ENCODE results near the gene MARCHF2.

The MARCHF2 gene

DNA sequence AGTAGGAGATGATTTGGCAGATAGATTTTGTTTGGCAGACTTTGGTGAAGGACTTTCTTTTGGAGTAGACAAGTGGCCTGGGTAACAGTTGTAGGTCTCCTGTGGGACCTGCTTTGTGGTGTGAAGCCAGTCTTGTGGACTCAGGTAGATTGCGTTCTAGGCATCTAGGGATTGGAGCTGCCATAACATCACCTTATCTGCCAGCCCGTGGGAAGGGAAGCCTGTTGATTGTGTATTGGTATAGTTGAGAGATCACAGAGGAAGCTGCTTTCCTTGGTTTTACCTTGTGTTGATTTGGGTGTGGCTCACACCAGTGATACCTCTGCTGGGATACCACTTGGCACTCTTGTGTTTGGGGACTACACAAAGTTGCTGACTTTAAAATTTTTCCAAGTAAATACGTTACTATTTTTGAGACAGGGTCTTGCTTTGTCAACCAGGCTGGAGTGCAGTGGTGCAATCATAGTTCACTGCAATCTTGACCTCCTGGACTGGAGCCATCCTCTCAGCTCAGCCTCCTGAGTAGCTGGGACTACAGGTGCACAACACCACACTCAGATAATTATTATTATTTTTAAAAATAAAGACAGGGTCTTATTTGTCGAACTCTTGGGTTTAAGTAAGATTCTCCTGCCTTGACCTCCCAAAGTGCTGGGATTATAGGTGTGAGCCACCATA is 39.5 kb downstream of the MARCHF2 start:
- no peak for DNase-seq

DNA sequence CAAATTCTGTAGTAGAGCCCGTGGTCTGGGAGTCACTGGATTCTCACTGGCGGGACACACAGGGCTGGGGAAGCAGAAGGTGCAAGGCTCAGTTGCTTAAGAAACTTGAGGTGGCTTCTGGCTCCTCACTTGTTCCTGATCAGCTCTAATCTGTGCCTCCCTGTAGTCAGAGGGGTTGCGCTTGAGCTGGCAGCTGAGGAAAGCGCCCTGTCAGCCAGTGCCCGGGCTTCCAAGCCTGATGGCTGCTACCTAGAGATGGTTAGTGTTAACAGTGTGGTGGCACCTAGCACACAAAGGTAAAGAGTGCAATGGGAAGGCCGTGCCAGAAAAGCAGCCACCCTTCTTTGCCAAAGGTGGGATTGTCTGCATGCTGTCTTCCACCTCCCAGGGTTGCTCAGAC is 40.5 kb downstream of the MARCHF2 start:
- DNase-seq, result no peak

DNA sequence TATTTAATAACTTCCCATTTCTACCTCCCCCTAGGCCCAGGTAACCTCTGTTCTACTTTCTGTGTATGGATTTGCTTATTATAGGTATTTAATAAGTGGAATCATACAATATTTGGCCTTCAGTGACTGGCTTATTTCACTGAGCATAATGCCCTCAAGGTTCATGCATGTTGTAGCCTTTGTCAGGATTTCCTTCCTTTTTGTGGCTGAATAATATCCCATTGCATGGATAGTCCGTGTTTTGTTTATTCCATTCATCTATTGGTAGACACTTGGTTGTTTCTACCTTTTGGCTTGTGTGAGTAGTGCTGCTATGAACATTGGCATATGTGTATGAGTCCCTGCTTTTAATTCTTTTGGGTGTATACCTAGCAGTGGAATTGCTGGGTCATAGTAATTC is 41.1 kb downstream of the MARCHF2 start:
- DNase-seq, result no peak

DNA sequence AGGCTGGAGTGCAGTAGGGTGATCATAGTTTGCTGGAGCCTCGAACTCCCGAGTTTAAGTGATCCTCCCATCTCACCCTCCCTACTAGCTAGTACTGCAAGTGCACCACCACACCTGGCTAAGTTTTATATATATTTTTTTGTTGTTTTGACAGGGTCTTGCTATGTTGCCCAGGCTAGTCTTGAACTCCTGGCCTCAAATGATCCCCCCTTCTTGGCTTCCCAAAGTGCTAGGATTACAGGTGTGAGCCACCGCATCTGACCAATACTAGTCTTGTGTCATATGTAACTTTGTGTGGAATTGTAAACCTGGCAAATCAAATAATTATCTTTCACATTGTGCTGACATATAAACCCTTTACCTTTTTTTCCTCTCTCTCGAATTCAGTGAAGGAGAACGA is 41.9 kb downstream of the MARCHF2 start:
- no peak for DNase-seq

DNA sequence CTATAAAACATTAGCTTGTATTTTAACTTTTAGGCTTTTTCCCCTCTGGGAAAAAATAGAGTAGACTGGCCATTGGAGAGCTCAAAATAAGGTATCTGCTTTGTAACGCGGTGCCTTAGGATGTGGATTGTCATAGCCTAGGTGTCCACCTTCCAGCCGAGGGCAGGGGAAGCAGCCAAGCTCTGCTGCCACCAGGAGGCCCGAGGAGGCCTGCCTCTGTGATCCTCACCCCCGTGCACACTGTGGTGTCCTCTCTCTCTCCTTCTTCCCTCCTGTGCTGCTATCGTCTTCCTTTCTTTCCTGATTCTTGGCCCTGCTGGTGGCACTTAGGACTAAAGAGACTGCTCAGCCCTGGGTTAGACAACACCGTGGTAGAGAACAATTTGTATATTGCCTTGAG is 43.0 kb downstream of the MARCHF2 start:
- DNase-seq, result no peak

DNA sequence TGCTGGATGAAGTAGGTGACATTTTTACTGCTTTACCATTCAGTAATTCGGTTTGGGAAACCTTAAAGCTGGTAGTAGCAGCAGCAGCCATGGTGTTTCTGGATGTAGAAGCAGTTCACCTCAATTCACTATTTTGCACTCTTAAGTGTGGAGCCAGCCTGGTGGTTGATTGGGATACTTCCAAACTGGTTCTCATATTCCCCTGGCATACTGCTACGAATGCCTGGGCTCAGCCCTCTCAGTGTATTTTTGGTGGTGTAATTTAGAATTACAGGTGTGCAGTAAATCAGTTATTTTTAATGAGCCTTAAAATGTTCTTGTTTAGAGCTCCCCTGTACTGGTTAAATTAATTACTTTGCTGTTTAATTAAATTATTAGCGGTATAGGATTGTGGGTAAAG is 44.1 kb downstream of the MARCHF2 start:
- DNase-seq, result no peak

DNA sequence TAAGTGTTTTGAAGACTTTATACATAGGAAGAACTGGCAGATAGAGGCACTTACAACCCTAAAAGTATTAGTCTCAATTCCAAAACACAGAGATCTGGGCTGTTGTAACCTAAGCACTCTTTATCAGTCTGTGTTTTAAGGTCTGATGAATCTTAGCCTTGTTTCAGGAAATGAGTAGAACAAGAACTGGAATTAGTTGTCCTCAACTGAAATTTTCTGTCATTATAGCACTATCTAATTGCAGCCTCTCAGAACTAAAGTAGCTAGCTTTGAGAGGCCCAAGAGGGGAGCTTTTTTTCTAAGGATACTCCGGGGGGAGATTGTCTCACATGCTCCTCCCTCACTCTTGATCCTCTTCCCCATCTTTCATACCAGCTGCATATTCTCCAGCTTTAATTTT is 44.7 kb downstream of the MARCHF2 start:
- no peak for DNase-seq

DNA sequence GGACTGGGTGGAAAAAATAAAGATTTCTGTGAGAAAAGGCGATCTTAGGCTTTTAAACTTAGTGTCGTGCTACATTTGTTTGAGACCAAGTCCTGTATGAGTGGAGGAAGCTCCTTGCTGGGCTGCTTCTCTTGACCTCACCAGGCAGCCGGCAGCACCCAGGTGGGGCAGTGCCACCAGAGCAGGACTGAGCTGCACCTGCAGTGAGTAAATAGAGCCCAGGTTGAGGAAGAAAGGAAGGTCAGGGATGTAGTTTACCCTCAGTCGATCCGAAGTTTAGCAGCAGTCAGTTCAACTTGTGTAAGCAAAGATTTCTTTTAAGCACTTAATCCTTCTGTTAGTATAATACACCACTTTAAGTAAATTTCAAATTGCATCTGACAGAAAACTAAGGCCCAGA is 45.3 kb downstream of the MARCHF2 start:
- no peak for DNase-seq

DNA sequence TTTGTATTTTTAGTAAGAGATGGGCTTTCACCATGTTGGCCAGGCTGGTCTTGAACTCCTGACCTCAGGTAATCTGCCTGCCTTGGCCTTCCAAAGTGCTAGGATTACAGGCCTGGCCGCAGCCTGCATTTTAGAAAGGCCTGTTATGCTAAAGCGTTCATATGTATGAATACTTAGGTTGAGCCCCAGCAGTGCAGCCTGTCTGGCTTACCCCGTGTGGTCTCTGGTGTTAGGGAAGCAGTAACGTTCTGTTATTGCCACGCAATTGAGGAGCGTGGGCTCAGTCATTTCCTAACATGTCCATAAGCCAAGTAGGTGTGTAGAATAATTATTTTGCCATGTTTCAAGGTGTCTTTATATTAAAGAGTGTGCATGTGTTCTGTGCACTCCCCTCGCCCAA is 46.0 kb downstream of the MARCHF2 start:
- no peak for DNase-seq

DNA sequence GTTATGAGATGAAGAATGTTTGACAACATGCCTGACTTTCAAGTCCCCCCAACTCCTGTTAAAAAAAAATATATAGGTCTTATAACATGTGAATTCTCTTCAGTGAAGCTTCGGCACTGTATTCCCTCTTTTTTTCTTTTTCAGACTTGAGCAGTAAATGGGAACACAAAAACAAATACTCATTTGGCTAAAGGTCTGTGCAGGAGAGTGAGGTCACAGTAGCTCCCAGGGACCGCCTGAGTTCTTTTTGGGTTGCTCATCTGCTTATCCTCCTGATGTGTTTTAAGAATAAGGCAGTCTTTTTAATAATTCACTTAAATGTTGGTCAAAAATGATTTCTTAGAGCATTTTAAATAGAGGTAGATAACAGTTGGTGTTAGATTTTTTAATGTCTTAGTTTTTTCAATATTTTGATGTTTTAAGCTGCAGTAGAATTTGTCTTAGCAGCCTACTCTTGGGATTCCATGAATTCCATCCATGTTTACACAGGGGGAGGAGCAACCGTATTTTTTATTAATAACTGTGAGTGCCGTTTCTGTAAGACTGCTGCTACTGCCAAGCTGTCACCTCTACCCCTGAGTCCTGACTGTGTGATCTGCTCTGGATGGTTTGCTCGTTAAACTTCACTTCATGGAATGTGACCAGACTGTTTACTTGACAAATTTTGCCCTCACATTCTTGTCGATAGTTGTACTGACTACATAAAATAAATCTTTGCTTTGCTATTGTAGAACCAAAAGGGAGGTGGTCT is 46.6 kb downstream of the MARCHF2 start:
- DNase-seq, result no peak

DNA sequence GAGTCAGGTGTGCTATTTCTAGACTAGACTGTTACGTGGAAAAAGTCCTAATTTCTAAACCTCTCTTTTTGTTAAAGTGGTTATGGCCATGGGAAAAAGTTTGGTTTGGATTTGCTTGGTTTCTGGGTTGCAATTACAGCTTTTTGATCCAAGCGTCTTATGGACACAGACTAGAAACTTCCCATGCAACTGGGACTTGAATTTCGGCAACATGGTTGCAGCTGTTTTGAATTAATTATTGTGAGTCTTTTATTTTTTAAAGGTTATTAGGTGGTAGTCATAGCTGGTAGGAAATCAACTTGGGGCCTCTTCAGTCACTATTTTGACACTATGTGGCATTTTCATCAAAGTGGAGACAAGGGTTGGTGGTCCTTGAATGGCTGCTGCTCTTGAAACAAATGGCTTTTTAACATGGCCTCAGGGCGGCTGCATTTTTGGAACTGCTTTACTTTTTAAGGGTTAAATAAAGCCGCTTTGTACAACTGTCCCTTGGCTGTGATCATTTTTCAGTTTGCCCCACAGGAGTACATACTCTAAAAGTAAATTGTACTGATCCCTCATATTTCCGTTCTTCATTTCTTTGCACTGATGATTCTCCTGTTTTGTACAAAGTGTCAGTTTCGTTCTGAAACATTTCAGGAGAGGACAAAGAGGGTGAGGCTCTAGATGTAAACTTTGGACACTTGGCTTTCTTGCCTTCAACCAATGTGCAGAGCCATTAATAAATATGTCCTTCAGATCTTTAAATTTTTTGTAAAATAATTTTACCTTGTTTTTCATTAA is 47.6 kb downstream of the MARCHF2 start:
- no peak for DNase-seq

DNA sequence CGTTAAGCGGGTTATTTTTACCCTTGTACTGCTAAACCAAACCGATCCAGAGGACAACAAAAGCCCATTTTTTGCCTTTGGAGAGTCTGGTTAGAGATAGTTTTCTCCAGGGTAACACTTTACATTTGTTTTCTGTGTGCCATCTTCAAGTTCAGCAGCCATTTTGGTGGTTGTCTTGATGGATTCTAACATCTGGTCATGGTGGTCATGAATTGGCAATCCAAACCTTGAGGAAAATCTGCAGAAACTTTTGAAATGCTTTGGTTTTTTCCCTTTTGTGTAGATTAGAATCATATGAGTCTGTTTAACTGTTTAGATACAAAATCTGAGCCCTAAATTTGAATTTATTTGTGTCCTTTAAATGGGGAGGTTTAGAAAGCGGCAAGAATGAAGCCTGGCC is 48.3 kb downstream of the MARCHF2 start:
- no peak for DNase-seq

DNA sequence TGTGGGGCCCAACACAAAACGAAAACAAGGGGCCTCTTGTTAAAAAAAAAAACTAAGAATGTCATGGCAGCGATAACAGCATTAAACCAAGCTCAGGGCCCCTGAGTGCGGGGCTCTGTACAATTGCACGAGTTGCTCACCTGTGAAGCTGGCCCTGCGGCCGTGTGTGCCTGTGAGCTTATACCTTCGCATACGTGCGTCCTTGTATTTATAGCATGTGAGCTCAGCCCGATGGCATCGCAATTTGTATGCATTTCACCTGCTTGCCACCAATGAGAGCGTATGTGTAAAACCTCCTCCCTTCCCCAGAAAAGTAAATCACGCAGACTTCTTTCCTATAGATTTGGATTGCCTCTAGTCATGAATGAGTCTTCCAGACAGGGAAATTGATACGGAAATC is 48.8 kb downstream of the MARCHF2 start:
- no peak for DNase-seq

DNA sequence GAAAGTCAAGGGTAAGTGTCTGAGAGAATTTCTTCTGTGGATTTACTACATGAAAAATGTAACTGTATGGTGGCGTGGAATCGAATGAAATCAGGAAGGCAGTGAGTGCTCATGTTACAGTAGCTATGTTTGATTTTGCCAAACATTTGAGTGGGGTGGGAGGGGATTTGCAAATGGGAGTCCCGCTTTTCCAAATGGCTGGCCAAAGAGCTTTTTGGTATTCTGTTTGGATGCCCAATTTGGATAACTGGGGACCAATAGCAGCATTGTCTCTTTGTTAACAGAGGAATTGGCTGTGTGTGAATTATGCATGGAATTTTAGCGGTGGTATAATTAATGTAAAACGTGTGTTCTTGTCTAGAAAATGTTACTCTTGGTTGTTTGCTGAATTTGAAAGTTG is 49.5 kb downstream of the MARCHF2 start:
- DNase-seq, result no peak

DNA sequence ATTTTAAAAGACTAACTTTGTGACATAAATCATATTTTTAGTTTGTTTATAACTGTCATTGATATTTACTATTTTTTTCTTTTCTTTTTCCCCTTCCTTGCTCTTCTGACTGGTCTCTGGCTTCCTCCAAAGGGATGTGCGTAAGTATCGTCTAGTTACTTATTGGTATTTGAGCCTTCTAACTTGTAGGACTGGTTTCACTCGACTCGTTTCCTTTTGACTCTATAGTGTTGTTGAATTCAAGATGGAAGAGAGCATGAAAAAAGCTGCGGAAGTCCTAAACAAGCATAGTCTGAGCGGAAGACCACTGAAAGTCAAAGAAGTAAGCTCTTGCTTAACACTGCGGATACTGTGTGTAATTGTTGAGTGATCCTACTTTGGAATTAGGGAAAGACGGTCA is 50.3 kb downstream of the MARCHF2 start:
- DNase-seq, result no peak

DNA sequence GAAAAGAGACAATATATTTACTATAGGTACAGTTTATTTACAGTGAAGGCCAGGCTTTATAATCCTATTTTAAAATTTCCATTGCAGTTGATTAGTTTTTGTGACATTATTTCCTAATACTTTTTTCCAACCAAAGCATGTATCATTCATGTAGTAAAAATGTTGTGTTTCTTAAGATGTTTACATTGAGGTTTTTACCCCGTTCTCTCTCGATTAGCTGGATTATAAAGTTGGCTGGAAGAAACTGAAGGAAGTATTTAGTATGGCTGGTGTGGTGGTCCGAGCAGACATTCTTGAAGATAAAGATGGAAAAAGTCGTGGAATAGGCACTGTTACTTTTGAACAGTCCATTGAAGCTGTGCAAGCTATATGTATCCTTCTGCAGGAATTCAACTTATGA is 52.9 kb downstream of the MARCHF2 start:
- no peak for DNase-seq

DNA sequence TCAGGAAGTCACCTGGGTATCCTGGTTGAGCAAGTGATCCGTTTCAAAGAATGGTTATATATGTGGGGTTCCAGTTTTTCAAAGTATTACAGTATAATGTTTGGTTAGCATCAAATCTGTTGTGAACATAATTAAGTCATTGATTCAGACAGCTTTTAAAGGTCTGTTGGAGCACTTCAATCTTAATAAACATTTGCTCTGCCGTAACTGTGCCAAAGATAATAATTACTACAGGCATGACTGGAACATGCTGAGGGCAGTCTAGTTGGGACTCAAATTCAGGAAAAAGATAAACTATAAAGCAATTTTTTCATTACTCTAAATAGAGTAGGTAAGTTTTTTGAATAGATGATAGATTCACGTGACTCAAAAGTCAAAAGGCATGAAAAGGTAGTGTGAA is 55.0 kb downstream of the MARCHF2 start:
- no peak for DNase-seq

DNA sequence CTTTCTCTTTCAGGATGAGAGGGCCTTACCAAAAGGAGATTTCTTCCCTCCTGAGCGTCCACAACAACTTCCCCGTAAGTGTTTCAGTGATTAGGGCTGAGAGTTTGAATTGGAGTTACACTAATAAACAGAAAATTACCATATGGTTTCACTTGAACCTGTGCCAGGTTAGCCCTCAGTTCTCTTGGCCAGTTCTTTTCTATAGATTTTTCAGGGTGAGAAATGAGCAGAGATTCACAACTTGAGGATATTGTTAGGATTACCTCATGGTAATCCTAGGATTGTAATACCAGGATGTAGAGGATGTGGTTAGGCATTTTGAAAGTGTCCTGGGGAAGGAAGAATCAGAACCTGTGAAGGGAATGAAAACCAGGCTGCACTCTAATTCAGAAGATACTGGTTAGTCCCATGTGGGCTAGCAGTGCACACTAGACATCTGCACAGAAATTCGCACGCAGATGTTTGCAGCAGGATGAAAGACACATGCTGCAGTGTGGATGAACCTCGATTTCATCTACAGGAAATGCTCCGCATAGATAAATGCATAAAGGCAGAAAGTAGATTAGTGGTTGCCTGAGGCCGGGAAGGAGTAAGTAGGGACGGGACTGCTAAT is 55.8 kb downstream of the MARCHF2 start:
- DNase-seq, result no peak

DNA sequence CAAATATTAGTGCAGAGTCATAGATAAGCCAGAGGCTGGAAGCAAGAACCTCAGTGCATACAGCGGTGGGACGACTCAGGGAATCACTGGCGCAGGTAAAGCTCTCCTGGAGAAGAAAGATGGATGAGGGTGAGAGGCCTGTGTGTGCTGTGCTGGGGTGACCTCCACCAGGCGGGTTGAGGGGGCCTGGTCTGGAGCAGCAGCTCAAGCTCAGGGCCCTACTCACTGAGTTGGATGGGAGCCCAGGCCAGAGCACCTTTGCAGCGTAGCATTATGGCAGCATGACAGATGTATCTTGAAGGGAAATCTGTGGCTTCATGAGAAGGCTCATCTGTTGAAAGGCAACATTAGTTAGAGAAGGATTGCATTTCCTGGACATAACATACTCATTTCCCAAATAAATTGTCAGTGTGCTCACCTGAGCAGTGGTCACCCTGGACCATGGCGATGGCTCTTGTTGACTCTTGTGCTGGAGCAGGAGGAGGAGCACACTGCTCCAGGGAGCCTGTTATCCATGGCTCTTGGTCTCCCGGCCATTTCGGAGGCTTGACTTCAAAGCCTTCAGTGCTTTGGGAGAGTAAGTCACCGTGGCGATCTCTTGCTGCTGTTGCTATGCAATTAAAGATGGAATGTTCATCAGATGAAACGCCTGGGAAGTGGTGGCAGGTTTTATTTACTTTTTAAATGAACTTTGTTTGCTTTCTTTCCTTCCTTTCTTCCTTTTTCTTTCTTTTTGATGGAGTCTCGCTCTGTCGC is 56.7 kb downstream of the MARCHF2 start:
- DNase-seq, result no peak

DNA sequence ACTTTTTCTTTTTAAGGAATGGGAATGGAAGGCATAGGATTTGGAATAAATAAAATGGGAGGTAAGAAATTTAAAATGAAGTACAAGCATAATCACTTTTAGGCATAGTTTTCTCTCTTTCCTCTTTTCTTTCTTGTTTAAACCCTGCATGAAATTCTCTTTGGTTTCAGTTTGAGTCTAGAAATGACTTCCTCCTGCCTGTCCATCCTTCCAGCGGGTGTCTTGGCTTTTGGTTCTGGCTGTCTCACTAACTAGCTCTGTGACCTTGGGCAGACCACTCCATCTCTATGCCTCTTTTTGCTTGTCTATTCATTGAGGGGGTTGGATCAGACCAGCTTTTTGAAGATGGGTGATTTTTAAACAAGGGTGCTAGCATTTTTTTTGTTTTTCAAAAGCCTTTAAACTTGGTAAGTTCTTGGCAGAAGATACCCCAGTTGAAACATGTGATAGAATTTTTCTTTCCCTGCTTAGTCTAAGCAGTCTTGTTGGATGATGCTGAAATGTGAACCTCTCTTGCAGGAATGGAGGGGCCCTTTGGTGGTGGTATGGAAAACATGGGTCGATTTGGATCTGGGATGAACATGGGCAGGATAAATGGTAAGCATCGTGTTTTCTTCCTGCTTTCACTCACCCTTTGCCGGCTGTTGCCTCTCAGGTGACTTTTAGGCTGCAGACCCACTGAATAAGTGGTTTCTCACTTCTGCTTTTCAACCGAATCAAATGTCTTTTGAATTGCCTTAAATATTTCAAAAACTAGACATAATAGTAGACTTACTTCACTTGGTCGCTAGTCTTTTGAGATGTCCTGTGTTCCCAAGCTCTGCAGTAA is 60.8 kb downstream of the MARCHF2 start:
- peak in 1 of 56 donors; percentile 7 for DNase-seq

All from nucleus accumbens (tissue), 56 donors.